K562 (cell line): Measurements from ENCODE around the gene KLK10. TPM values are rescaled to one million over a fixed set of nuclear protein-coding genes. Genes with fewer than 3 reads are reported as not detected.

Source experiments
- CBX1 ChIP-seq: sonication (generic); IDR thresholded peaks from 2 replicates; pipeline ENCODE4 v1.6.1; 2016; ENCODE audit warnings: antibody characterized with exemption, low read depth, mild to moderate bottlenecking
- E2F3 ChIP-seq: fragments of 250-450 bp; sonication (Bioruptor Pico); IDR thresholded peaks from 2 replicates; pipeline ENCODE4 v1.4.0; 2020; ENCODE audit warnings: mild to moderate bottlenecking
- ETS2 ChIP-seq: IDR thresholded peaks from 2 replicates; pipeline ENCODE4 v1.6.1; 2016; ENCODE audit warnings: borderline replicate concordance, missing genetic modification characterization, mild to moderate bottlenecking, moderate library complexity, missing compliant biosample characterization; ENCODE audit not compliant: poor library complexity, severe bottlenecking
- HLTF ChIP-seq: fragments of 450-650 bp; IDR thresholded peaks from 2 replicates; pipeline ENCODE4 v1.6.1; 2016
- IRF1 ChIP-seq: sonication (generic); formaldehyde crosslinking; IDR thresholded peaks from 2 replicates; pipeline ENCODE4 v1.8.0; 2022; ENCODE audit warnings: missing genetic modification reagents, mild to moderate bottlenecking, borderline replicate concordance
- KDM5B ChIP-seq: fragments of 200-600 bp; sonication (generic); IDR thresholded peaks from 2 replicates; pipeline ENCODE4 v1.6.1; 2012; ENCODE audit warnings: low read depth, mild to moderate bottlenecking, moderate library complexity, low read length, control low read depth, inconsistent platforms; ENCODE audit not compliant: insufficient replicate concordance
- MCM2 ChIP-seq: fragments of 450-650 bp; IDR thresholded peaks from 2 replicates; pipeline ENCODE4 v1.6.1; 2017; ENCODE audit warnings: low read depth, mild to moderate bottlenecking
- MCM5 ChIP-seq: fragments of 450-650 bp; IDR thresholded peaks from 2 replicates; pipeline ENCODE4 v1.6.1; 2016; ENCODE audit warnings: low read depth
- MED1 ChIP-seq: sonication (generic); formaldehyde crosslinking; IDR thresholded peaks from 2 replicates; pipeline ENCODE4 v1.8.1; 2023; ENCODE audit warnings: missing genetic modification reagents, borderline replicate concordance
- MEF2A ChIP-seq: IDR thresholded peaks from 2 replicates; pipeline ENCODE4 v1.6.1; 2011; ENCODE audit warnings: low read depth, mild to moderate bottlenecking, low read length, moderate library complexity; ENCODE audit not compliant: control insufficient read depth
- NEUROD1 ChIP-seq: fragments of 150-350 bp; IDR thresholded peaks from 2 replicates; pipeline ENCODE4 v1.6.1; 2014; ENCODE audit warnings: borderline replicate concordance, low read length, low read depth; ENCODE audit not compliant: partially characterized antibody
- RBFOX2 ChIP-seq: fragments of 200-400 bp; formaldehyde crosslinking; IDR thresholded peaks from 2 replicates; pipeline ENCODE4 v1.6.1; 2017; ENCODE audit warnings: low read depth, mild to moderate bottlenecking, low read length, moderate library complexity
- SMARCA5 ChIP-seq: fragments of 450-650 bp; IDR thresholded peaks from 2 replicates; pipeline ENCODE4 v1.6.1; 2016
- SMC3 ChIP-seq: conservative IDR thresholded peaks from 2 replicates; pipeline ENCODE4 v1.6.1; 2011; ENCODE audit warnings: low read depth, low read length, improper control_type of control experiment; ENCODE audit not compliant: insufficient read depth
- SOX6 ChIP-seq: fragments of 450-650 bp; IDR thresholded peaks from 2 replicates; pipeline ENCODE4 v1.6.1; 2014; ENCODE audit warnings: mild to moderate bottlenecking
- TRIM28 ChIP-seq: fragments of 450-650 bp; IDR thresholded peaks from 2 replicates; pipeline ENCODE4 v1.6.1; 2017
- ZFP1 ChIP-seq: fragments of 450-650 bp; formaldehyde crosslinking; IDR thresholded peaks from 2 replicates; pipeline ENCODE4 v1.4.0; 2020; ENCODE audit warnings: mild to moderate bottlenecking, mixed read lengths
- ZNF644 ChIP-seq: fragments of 200-800 bp; sonication (Bioruptor generic); IDR thresholded peaks from 2 replicates; pipeline ENCODE4 v1.6.1; 2016; ENCODE audit warnings: low read depth, missing genetic modification characterization, missing compliant biosample characterization
- ZNF830 ChIP-seq: fragments of 250-450 bp; sonication (Bioruptor Pico); IDR thresholded peaks from 2 replicates; pipeline ENCODE4 v1.5.0; 2021; ENCODE audit warnings: mild to moderate bottlenecking
- polyA plus RNA-seq, 8 experiments: library from polyadenylated mRNA; depleted of rRNA in 4 of 8; stranded (reverse) in 5 of 8; unstranded in 3 of 8; fragments of >200 nt; fragmentation: Nextera tagmentation in 2 of 8; fragmentation: Illumina TruSeq in 1 of 8; extraction: Ambion mirVana in 2 of 8; extraction: Trizol in 1 of 8; gene quantifications; 2 replicates each; pipeline versions ENCODE4 v1.2.1 to v1.2.3, GENCODE V29; 2011 to 2014; ENCODE audit warnings: inconsistent platforms in 1 of 8, missing spikeins in 1 of 8
- total RNA-seq, 7 experiments: library from RNA; depleted of rRNA in 6 of 7; stranded (reverse); fragments of >200 nt in 6 of 7; fragmentation: Illumina TruSeq in 2 of 7; extraction: Trizol in 2 of 7; gene quantifications; 2 replicates each; pipeline versions ENCODE4 v1.2.1 to v1.2.3, GENCODE V29; 2011 to 2021; ENCODE audit warnings: low replicate concordance in 1 of 7
- TF ChIP-seq, protein P1 (sequence below), 2 experiments: IDR thresholded peaks; 2 replicates each; pipeline ENCODE4 v1.6.1; 2012; ENCODE audit warnings: improper control_type of control experiment in 2 of 2, low read depth in 2 of 2, low read length in 2 of 2, borderline replicate concordance in 1 of 2
- TF ChIP-seq, protein P2 (sequence below): fragments of 250-450 bp; sonication (Bioruptor Pico); IDR thresholded peaks from 2 replicates; pipeline ENCODE4 v1.4.0; 2020; ENCODE audit warnings: mild to moderate bottlenecking, moderate library complexity
- TF ChIP-seq, protein P3 (sequence below): sonication (generic); IDR thresholded peaks from 2 replicates; pipeline ENCODE4 v1.6.1; 2016

Gene KLK10
- total and polyA plus RNA-seq, 9 of the 15 experiments (the other 6 are each of a cell fraction or from before 2014, with no cell fraction given) = 0.11 TPM; not detected in 8

DNA sequence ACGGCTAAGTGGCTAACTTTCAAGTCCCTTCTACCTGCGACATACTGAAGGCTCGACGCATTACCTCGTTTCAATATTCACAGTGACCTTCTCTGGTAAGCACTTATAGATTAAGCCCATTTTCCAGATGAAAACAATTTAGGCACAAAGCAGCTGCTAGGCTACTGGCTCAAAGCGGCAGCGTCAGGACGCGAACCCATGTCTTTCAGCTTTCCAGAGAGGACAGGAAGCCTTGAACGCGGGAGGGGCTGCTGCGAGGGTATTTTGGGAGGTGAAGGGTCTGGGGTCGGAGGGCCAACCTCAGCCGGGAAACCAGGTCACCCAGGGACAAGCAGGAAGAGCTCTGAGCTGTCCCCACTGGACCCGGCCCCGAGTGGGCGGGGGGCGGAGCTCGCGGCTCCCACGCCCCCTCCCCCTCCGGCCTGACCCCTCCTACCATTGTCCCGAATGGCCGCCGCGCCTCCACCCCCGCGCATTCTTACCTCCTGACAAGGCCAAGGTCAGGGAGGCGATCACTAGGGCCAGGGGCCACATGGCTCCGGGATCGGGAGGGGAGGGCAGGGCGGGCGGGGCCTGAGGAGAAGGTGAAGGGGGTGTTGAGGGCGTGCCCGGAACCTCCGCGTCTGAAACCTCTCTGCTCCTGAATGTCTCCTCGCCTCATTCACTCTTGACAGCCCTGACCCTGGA is 45.2 kb upstream of the KLK10 start, which contains the start of gene KLK13 (continued):
- TF ChIP-seq E2F3 (no peak), SOX6 (peak; percentile 96), IRF1 (CRISPR knock-in tag) (no peak), ETS2 (no peak), MED1 (CRISPR knock-in tag) (no peak), ZFP1 (no peak), SMARCA5 (0 out of 2 replicates have a peak, but pooled peaks have one; percentile 64), MEF2A (no peak), SMC3 (no peak), NEUROD1 (peak; percentile 53), KDM5B (peak; percentile 22), MCM2 (no peak), MCM5 (no peak), HLTF (no peak), ZNF830 (CRISPR knock-in tag) (no peak), ZNF644 (tag) (no peak), RBFOX2 (peak; percentile 57), CBX1 (peak; percentile 53; the same call in 1 of the 2 replicates), TRIM28 (no peak)
- TF ChIP-seq, protein P1, sequence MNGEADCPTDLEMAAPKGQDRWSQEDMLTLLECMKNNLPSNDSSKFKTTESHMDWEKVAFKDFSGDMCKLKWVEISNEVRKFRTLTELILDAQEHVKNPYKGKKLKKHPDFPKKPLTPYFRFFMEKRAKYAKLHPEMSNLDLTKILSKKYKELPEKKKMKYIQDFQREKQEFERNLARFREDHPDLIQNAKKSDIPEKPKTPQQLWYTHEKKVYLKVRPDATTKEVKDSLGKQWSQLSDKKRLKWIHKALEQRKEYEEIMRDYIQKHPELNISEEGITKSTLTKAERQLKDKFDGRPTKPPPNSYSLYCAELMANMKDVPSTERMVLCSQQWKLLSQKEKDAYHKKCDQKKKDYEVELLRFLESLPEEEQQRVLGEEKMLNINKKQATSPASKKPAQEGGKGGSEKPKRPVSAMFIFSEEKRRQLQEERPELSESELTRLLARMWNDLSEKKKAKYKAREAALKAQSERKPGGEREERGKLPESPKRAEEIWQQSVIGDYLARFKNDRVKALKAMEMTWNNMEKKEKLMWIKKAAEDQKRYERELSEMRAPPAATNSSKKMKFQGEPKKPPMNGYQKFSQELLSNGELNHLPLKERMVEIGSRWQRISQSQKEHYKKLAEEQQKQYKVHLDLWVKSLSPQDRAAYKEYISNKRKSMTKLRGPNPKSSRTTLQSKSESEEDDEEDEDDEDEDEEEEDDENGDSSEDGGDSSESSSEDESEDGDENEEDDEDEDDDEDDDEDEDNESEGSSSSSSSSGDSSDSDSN (IDR thresholded peaks at IDR 0.05; ENCODE audit: borderline replicate concordance in 1 of 2, low read depth in 2 of 2, low read length in 2 of 2) = no peak
- TF ChIP-seq, protein P2, sequence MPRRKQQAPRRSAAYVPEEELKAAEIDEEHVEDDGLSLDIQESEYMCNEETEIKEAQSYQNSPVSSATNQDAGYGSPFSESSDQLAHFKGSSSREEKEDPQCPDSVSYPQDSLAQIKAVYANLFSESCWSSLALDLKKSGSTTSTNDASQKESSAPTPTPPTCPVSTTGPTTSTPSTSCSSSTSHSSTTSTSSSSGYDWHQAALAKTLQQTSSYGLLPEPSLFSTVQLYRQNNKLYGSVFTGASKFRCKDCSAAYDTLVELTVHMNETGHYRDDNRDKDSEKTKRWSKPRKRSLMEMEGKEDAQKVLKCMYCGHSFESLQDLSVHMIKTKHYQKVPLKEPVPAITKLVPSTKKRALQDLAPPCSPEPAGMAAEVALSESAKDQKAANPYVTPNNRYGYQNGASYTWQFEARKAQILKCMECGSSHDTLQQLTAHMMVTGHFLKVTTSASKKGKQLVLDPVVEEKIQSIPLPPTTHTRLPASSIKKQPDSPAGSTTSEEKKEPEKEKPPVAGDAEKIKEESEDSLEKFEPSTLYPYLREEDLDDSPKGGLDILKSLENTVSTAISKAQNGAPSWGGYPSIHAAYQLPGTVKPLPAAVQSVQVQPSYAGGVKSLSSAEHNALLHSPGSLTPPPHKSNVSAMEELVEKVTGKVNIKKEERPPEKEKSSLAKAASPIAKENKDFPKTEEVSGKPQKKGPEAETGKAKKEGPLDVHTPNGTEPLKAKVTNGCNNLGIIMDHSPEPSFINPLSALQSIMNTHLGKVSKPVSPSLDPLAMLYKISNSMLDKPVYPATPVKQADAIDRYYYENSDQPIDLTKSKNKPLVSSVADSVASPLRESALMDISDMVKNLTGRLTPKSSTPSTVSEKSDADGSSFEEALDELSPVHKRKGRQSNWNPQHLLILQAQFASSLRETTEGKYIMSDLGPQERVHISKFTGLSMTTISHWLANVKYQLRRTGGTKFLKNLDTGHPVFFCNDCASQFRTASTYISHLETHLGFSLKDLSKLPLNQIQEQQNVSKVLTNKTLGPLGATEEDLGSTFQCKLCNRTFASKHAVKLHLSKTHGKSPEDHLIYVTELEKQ (CRISPR knock-in tag) = no peak
- TF ChIP-seq, protein P3, sequence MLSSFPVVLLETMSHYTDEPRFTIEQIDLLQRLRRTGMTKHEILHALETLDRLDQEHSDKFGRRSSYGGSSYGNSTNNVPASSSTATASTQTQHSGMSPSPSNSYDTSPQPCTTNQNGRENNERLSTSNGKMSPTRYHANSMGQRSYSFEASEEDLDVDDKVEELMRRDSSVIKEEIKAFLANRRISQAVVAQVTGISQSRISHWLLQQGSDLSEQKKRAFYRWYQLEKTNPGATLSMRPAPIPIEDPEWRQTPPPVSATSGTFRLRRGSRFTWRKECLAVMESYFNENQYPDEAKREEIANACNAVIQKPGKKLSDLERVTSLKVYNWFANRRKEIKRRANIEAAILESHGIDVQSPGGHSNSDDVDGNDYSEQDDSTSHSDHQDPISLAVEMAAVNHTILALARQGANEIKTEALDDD = no peak
